ENCODE data around the gene COL5A3.
A peak's percentile ranks its signal among the peaks of the same experiment; 100 is the strongest.
"Not testable (repeated sequence)": the region's sequence is repeated elsewhere in the genome, so short reads cannot be mapped to it uniquely, and the experiment has no call there.

COL5A3 gene

GRCh38 chr19:9935506-9936325 is 74.6 kb downstream of the COL5A3 start:
- DNase-seq: no peak

GRCh38 chr19:9934132-9934950 is 76.0 kb downstream of the COL5A3 start:
- peak; percentile 64 for DNase-seq

GRCh38 chr19:9932835-9933234 is 77.5 kb downstream of the COL5A3 start:
- DNase-seq: no peak

GRCh38 chr19:9931629-9932028 is 78.7 kb downstream of the COL5A3 start:
- no peak for DNase-seq

- DNase-seq: no peak
Measured at GRCh38 chr19:9923440-9923839, 86.9 kb downstream of the COL5A3 start.

- not testable (repeated sequence) for DNase-seq
Measured at GRCh38 chr19:9922782-9923379, 87.4 kb downstream of the COL5A3 start.

- DNase-seq: peak; percentile 72
Measured at GRCh38 chr19:9917321-9917720, 93.0 kb downstream of the COL5A3 start.

- no peak for DNase-seq
Measured at GRCh38 chr19:9916719-9917118, 93.6 kb downstream of the COL5A3 start.

- peak; percentile 86 for DNase-seq
Measured at GRCh38 chr19:9914315-9915207, 95.7 kb downstream of the COL5A3 start.

- DNase-seq: no peak
Measured at GRCh38 chr19:9914001-9914314, 96.3 kb downstream of the COL5A3 start.

- DNase-seq: peak; percentile 51
Measured at GRCh38 chr19:9913237-9914000, 96.9 kb downstream of the COL5A3 start.

GRCh38 chr19:9912551-9913236 is 97.6 kb downstream of the COL5A3 start:
- DNase-seq: no peak

- no peak for DNase-seq
Measured at GRCh38 chr19:9911524-9912185, 98.6 kb downstream of the COL5A3 start.

- no peak for DNase-seq
Measured at GRCh38 chr19:9910625-9911024, 99.7 kb downstream of the COL5A3 start.
